Ovary (tissue), 3 donors: ENCODE results near the gene GRID2IP.
"Not testable (repeated sequence)": the region's sequence is repeated elsewhere in the genome, so short reads cannot be mapped to it uniquely, and the experiment has no call there.

Experiments used
- CTCF ChIP-seq, 3 donors: fragments of 450-650 bp in 2 of 3; fragments of 200-600 bp in 1 of 3; IDR thresholded peaks; one replicate each; pipeline versions ENCODE4 v1.5.1 to v1.8.0; 2016 to 2022; ENCODE audit warnings: antibody characterized with exemption in 3 of 3, mild to moderate bottlenecking in 1 of 3
- POLR2A ChIP-seq: fragments of 450-650 bp; IDR thresholded peaks from one replicate; pipeline ENCODE4 v1.6.1; 2017; ENCODE audit warnings: antibody characterized with exemption, mild to moderate bottlenecking, moderate library complexity
- donor health status: DM: no; HTN: no; CAD: no.

GRCh38 chr7:6458676-6459075 is 92.6 kb downstream of the GRID2IP start:
- not testable (repeated sequence) for TF ChIP-seq CTCF (IDR thresholded peaks at IDR 0.05); POLR2A
